Stimulated activated CD8-positive, alpha-beta memory T cell treated with anti-CD3 and anti-CD28 coated beads, Interleukin-7, amount 100 ng/mL, for 4 hours (primary cell): ENCODE measurements around the gene TRIM62.

Source experiments
- DNase-seq, 2 donors: peaks; one replicate each; pipeline ENCODE4 v3.0.0-alpha.2; 2020; ENCODE audit warnings: low read depth in 2 of 2

Gene TRIM62

DNA sequence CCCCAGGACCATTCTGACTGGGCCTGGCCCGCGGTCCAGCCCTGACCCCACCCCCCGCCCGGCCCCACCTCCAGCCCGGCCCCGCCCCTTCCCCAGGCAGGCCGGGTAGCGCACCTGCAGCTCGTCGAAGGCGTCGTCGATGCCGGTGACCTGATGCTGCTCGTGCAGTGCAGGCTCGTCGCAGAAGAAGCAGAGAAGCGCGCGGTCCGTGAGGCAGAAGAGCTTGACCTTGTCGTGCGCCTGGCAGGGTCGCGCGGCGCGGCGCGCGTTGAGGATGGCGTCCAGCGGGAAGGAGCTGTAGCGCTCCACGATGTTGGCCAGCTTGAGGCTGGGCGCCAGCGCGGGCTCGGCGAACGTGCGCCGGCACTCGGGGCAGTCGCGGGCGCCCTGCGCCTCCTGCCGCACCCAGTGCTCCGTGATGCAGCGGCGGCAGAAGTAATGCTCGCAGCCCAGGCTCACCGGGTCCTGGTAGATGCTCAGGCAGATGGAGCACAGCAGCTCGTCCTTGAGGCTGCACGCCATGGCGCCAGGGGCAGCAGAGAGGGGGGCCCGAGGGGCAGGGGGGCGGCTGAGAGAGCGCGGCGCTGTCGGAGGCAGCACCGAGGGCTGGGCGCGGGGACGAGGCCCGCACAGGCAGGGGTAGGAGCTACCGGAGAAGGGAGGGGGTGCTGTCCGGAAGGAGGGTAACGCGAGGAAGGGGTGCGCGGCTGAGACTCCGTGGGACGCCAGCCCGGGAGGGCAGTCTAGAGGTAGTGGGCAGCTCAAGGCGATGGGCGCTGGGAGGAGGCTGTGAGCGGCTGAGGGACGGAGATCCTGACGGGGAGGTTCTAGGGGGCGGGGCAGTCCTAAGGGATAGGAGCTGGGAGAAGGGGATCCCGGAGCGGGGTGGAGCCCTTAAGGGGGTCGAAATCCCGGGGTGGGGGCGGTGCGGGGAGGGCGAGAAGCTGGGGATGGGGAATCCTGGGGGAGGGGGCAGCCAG lies 642 bp downstream of the TRIM62 start:
- peak in 1 of 2 donors; percentile 77 for DNase-seq

DNA sequence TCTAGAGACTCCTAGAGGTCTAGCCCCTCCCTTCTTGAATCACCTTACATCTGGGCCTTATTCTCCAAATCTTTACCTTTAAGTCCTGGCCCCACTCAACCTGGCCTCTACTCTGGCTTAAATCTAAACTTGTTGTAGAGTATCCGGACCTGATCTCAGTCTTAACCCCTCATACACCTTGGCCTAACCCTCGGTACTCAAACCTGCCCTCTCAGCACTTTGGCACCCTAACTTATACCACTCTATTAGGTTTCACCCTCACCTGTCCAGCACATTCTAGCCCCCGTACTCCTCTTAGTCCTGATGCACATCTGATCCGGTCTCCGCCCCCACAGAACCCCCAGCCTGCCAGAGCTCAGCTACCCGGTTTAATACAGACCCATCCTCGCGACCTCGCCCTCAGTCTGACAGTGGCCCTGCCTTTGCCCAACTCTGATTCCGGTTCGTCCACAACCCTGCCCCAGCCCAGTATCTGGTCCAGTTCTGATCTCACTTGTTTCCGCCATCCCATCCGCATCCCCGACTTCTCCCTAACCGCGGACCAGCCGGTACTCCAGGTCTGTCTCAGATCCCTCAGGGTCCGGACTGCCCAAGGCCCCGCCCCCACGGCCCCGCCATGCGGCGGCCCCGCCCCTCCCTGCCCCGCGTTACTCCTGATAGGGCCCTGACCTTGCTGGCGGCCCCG lies 1.5 kb downstream of the TRIM62 start:
- peak in 1 of 2 donors; percentile 47 for DNase-seq

DNA sequence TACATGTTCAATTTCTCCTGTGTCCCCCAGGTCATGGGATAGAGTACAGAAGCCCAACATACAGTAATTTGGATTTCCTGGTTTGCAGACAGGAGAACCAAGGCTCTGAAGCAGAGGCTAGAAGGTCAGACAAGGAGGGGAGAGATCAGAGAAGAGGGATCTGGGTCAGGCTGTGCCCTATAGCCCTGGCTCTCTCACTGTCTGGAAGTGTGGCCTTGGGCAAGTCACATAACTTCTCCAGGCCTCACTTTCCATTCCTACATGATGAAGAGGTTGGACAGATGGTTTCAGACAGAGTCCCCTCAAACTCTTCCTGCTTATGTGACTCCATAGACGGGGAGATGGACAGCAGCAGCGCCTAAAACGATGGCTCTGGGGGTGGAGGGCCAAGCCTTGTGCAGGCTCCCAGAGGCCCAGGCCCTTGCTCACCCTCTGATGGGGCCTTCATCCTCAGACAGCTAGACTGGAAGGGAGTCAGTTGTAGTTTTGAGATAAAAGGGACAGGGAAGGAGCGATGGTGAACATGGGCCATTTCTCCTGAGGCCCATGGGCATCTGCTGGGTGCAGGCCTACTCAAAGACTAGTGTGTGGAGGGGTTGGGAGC lies 2.9 kb downstream of the TRIM62 start:
- DNase-seq, result no peak

DNA sequence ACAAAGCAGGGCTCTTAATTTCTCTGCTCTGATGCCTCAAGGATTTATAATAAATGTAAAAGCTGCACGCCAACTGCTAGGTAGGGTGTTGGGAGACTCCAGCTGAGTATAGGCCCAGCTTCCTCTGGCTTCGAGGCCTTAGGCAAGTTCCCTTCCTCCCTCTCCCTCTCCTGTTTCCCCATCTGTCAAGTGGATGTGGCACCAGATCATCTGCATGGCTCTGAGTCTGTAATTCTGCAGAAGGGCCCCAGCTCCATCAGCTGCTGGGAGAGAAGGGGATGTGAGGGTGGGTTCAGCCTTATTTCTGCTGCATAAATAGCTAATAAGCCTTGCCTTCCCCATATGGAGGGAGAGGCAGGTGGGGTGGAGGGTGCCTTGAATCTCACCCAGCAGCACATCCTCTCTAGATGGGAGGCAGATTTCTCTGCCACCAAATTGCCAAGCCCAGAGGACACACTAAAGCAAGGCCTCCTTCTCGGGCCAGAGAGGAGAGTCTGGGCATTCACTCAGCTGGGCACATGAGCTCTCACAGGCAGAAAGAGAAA lies 3.8 kb downstream of the TRIM62 start:
- no peak for DNase-seq

- no peak for DNase-seq
These were observed 5.0 kb downstream of the TRIM62 start for GRCh38 chr1:33176887-33177286.

- DNase-seq, result no peak
These were observed 5.4 kb downstream of the TRIM62 start for GRCh38 chr1:33176362-33176850.

GRCh38 chr1:33175865-33176264 lies 6.0 kb downstream of the TRIM62 start:
- no peak for DNase-seq

DNA sequence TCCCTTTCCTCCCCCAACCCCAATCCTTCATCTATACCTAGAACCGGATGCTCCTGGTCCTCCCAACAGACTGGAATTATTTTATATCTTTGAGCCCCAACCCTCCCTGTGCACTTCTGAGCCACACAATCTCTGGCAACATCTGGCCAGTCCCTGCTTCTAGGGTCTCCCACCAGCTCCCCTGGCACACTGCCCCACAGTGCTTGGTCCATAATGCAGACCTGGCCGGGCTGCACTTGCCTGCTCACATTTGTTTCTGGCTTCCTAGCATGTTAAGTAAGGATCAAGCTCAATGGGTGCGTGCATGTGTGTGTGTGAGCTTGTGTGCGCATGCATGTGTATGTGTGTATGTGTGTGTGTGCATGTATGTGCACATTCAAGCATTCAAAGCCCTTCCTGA lies 8.8 kb downstream of the TRIM62 start:
- DNase-seq, result no peak

GRCh38 chr1:33171977-33172813 lies 9.6 kb downstream of the TRIM62 start:
- DNase-seq, result no peak

GRCh38 chr1:33170351-33171274 lies 11.2 kb downstream of the TRIM62 start:
- no peak for DNase-seq

GRCh38 chr1:33169290-33170055 lies 12.4 kb downstream of the TRIM62 start:
- DNase-seq, result no peak

DNA sequence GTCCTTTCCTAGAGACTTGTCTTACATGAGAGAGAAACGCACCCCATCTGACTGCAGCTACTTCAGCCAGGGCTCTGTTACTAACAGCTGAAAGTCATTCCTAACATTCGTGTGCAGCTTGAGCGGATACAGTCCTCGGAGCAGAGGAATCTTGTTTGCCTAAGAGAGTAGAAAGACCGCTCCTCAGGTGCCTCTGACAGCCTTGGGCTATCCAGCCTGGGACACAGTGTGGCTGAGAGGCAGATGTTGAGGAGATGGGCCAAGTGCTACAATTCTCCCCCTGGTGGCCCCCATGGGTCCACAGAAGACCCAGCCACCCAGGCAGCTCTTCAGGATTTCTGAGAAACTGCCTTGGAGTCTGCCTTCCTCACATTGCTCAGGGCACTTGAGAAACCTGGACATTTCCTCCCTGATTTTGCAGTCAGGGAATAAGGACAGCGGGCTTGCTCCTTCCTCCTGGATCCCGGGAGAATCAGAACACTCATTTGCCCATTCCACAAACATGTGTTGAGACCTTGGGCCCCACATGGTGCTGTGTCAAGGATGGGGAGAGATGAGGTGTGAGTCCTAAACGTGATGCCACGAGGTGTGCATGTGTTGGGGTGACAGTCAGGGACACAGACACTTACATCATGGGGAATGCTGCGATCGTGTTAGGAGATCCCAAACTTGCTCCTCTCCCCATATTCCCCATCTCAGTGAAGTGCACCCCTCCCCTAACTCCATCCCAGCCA lies 13.1 kb downstream of the TRIM62 start:
- no peak for DNase-seq

- DNase-seq, result no peak
These were observed 14.0 kb downstream of the TRIM62 start for GRCh38 chr1:33167650-33168447.

DNA sequence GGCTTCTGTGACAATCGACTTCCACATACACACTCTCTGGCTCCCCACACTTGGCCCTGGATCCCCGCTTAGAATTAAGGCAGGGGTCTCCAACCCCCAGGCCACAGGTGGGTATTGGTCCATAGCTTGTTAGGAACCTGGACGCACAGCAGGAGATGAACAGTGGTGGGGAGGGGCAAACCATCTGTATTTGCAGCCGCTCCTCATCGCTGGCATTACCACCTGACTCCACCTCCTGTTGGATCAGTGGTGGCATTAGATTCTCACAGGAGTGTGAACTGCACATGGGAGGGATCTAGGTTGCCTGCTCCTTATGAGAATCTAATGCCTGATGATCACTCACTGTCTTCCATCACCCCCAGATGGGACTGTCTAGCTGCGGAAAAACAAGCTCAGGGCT lies 16.0 kb downstream of the TRIM62 start:
- no peak for DNase-seq

GRCh38 chr1:33165209-33165608 lies 16.6 kb downstream of the TRIM62 start:
- no peak for DNase-seq

DNA sequence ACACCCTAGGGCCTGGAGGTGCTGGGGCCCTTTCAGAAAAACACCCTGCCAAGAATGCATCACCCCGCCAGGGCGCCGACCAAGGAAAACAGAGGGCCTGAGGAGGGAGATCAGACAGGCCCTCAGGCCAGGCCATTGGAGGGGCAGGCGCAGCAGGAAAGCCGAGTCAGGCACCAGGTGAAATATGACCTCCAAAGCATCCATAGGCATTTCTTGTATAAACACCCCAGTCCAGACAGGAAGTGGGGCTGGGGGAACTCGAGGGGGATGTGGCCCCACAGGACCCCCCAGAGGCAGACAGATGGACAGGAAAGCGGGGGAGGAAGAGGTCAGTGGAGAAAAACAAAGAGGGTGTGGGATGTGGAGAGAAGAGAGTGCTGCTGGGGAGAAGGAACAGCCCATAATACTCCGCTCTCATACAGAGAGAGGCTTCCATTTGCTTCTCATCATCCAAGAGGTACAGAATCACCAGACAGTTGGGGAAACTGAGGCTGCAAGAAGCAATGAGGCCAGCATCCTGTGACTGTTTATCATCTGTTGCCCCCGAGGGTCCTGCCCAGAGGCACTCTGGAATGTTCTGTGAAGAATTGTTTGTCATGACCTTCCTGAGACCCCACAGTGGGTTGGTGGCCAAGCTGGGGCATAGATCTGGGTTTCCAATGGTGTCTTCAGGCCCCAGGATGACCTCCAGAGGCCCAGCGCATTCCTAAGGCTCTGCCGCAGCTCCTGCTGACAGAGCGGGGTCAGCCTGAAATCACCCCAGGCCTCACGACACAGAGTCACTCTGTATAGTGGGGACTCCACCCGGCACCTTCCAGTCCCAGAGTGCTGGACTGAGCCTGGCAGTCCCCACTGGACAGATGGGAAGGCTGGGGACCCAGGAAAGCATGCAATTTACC lies 18.0 kb downstream of the TRIM62 start:
- DNase-seq, result no peak

GRCh38 chr1:33162141-33162540 lies 19.7 kb downstream of the TRIM62 start:
- no peak for DNase-seq
